Endothelial cell of umbilical vein (primary cell): Measurements from ENCODE around the gene ELP6. TPM values are rescaled to one million over a fixed set of nuclear protein-coding genes. Genes with fewer than 3 reads are reported as not detected.

Experiments used
- BruUV-seq: library from RNA; stranded (reverse); fragments of 400-500 nt; replicated peaks from 2 replicates; lab custom pipeline; 2021; lab: Mats Ljungman, UMichigan
- CTCF ChIA-PET: fragments of 300-600, 350-600 bp; sonication (Branson Sonifier 250); formaldehyde crosslinking; loops from one replicate; lab custom pipeline; 2021; ENCODE audit warnings: antibody characterized with exemption, inconsistent platforms; lab: Charles Lee
- POLR2A ChIA-PET: fragments of 300-600, 350-600 bp; sonication (Branson Sonifier 250); formaldehyde crosslinking; loops from one replicate; lab custom pipeline; 2021; ENCODE audit warnings: antibody characterized with exemption, inconsistent platforms; lab: Charles Lee
- DNase-seq: peaks from one replicate; pipeline ENCODE4 v3.0.0-alpha.2; 2011; ENCODE audit warnings: low read depth, low spot score
- FAIRE-seq: peaks from 2 replicates; lab custom pipeline; 2011; peaks lifted over from hg19 to GRCh38; lab: Jason Lieb, UNC
- H2AFZ ChIP-seq: 2 replicates; pipeline ENCODE4 v1.6.0; 2012; ENCODE audit warnings: low read depth, low read length, control low read depth, inconsistent platforms
- H3K27ac ChIP-seq: 2 replicates; pipeline ENCODE4 v1.5.1; 2011; ENCODE audit warnings: low read depth, mild to moderate bottlenecking, control low read depth, low read length, moderate library complexity; ENCODE audit not compliant: insufficient read depth
- H3K27me3 ChIP-seq, 2 experiments: 2 replicates each; pipeline versions ENCODE4 v1.6.0 to v1.6.1; 2011; ENCODE audit warnings: low read length in 2 of 2, mixed read lengths in 1 of 2; ENCODE audit not compliant: control insufficient read depth in 2 of 2, insufficient read depth in 2 of 2
- H3K36me3 ChIP-seq, 2 experiments: 2 replicates in 1 of 2; 3 replicates in 1 of 2; pipeline ENCODE4 v1.5.1; 2011; ENCODE audit warnings: low read length in 2 of 2, mild to moderate bottlenecking in 1 of 2, moderate library complexity in 1 of 2; ENCODE audit not compliant: control insufficient read depth in 2 of 2, insufficient read depth in 2 of 2; ENCODE audit errors: extremely low read depth in 1 of 2
- H3K4me1 ChIP-seq: 3 replicates; pipeline ENCODE4 v1.5.1; 2011; ENCODE audit warnings: mild to moderate bottlenecking, low read length; ENCODE audit not compliant: control insufficient read depth, insufficient read depth; ENCODE audit errors: extremely low read depth
- H3K4me2 ChIP-seq: 2 replicates; pipeline ENCODE4 v1.6.1; 2011; ENCODE audit warnings: low read length, control low read depth, mixed read lengths; ENCODE audit not compliant: insufficient read depth
- H3K4me3 ChIP-seq, 3 experiments: fragments of 200-600 bp in 1 of 3; sonication (generic), shearing (Covaris generic) in 1 of 3; replicated peaks in 1 of 3; 2 replicates each; pipeline ENCODE4 v1.5.1; 2011 to 2016; ENCODE audit warnings: control low read depth in 3 of 3, low read length in 3 of 3, mild to moderate bottlenecking in 2 of 3, inconsistent platforms in 1 of 3, low read depth in 1 of 3, moderate library complexity in 1 of 3; ENCODE audit not compliant: insufficient read depth in 1 of 3
- H3K79me2 ChIP-seq: 2 replicates; pipeline ENCODE4 v1.6.0; 2012; ENCODE audit warnings: low read length, inconsistent platforms; ENCODE audit not compliant: control insufficient read depth, insufficient read depth
- H3K9ac ChIP-seq: replicated peaks from 2 replicates; pipeline ENCODE3; 2011; ENCODE audit warnings: low read length, control low read depth; ENCODE audit not compliant: insufficient read depth; ENCODE audit errors: extremely low read depth
- H3K9me1 ChIP-seq: replicated peaks from 3 replicates; pipeline ENCODE4 v1.6.0; 2011; ENCODE audit warnings: mild to moderate bottlenecking, low read length; ENCODE audit not compliant: control insufficient read depth, insufficient read depth; ENCODE audit errors: extremely low read depth
- H3K9me3 ChIP-seq: replicated peaks from 2 replicates; pipeline ENCODE4 v1.5.1; 2012; ENCODE audit warnings: low read length, inconsistent platforms; ENCODE audit not compliant: control insufficient read depth, insufficient read depth
- H4K20me1 ChIP-seq: replicated peaks from 2 replicates; pipeline ENCODE3; 2011; ENCODE audit warnings: mild to moderate bottlenecking, low read length; ENCODE audit not compliant: control insufficient read depth, insufficient read depth; ENCODE audit errors: extremely low read depth
- CTCF ChIP-seq, 2 donors: IDR thresholded peaks; 1 replicate in 1 of 2; 2 replicates in 1 of 2; pipeline ENCODE4 v1.5.1; 2011; ENCODE audit warnings: low read length in 2 of 2, mild to moderate bottlenecking in 2 of 2, moderate library complexity in 2 of 2, control low read depth in 1 of 2, inconsistent platforms in 1 of 2, low read depth in 1 of 2; ENCODE audit not compliant: insufficient read depth in 1 of 2; ENCODE audit errors: extremely low read depth in 1 of 2
- EZH2 ChIP-seq: IDR thresholded peaks from 2 replicates; pipeline ENCODE4 v1.6.1; 2012; ENCODE audit warnings: borderline replicate concordance, low read depth, mild to moderate bottlenecking, moderate library complexity, low read length, inconsistent platforms; ENCODE audit not compliant: severe bottlenecking
- FOS ChIP-seq: IDR thresholded peaks from 2 replicates; pipeline ENCODE4 v1.6.1; 2011; ENCODE audit warnings: mild to moderate bottlenecking, low read length, moderate library complexity, borderline replicate concordance; ENCODE audit not compliant: insufficient read depth
- GATA2 ChIP-seq: IDR thresholded peaks from 2 replicates; pipeline ENCODE4 v1.7.0; 2011; ENCODE audit warnings: low read depth, mild to moderate bottlenecking, moderate library complexity, mixed read lengths, low read length; ENCODE audit not compliant: insufficient read length, insufficient read depth
- POLR2AphosphoS5 ChIP-seq: IDR thresholded peaks from 2 replicates; pipeline ENCODE4 v1.6.1; 2012; ENCODE audit warnings: low read depth, mild to moderate bottlenecking, control low read depth, low read length, moderate library complexity; ENCODE audit not compliant: insufficient read depth
- dilution Hi-C: fragments of 300-500 bp; cut with MboI; formaldehyde crosslinking; loops from one replicate; pipeline ENCODE4 v1.15.0; 2019; ENCODE audit warnings: low sequenced_read_pairs; ENCODE audit not compliant: extremely low pct_ligation_motif_present
- intact Hi-C: fragments of 100-400 bp; cut with micrococcal nuclease; formaldehyde crosslinking; loops from one replicate; pipeline ENCODE4 v1.10.0; 2022
- polyA plus RNA-seq, 4 experiments: library from polyadenylated mRNA; depleted of rRNA in 3 of 4; stranded (reverse) in 3 of 4; unstranded in 1 of 4; fragments of >200 nt; gene quantifications; 2 replicates each; pipeline versions ENCODE4 v1.2.1 to v1.2.3, GENCODE V29; 2011 to 2012; ENCODE audit warnings: missing spikeins in 1 of 4
- total RNA-seq: library from RNA; stranded (reverse); gene quantifications from 2 replicates; pipeline ENCODE4 v1.2.3, GENCODE V29; 2021
- TF ChIP-seq, protein P1 (sequence below): IDR thresholded peaks from 2 replicates; pipeline ENCODE4 v1.6.1; 2011; ENCODE audit not compliant: insufficient read depth, insufficient read length

Gene ELP6
- total and polyA plus RNA-seq, 2 donors (not counting 3 experiments of a cell fraction or from before 2014, with no cell fraction given), result 48.1 to 91.0 TPM

GRCh38 chr3:47536221-47536891, 22.8 kb upstream of the ELP6 start:
- Histone ChIP-seq H3K4me2 (no peak overlapping the region), H3K4me1 (no peaks in the 10 kb centered on the region), H4K20me1 (no peaks in the 10 kb centered on the region), H3K9me3 (no peaks in the 10 kb centered on the region), H3K9me1 (no peaks in the 10 kb centered on the region), H3K36me3 (no peaks in the 10 kb centered on the region), H3K27ac (no peak overlapping the region), H3K27me3 (peaks cover 5 to 6% of the 10 kb centered on the region in 2 experiments), H3K79me2 (no peaks in the 10 kb centered on the region), H2AFZ (no peak overlapping the region), H3K9ac (no peak overlapping the region), H3K4me3 (no peak overlapping the region)
- TF ChIP-seq EZH2 (no peak), GATA2 (no peak), POLR2AphosphoS5 (no peak), FOS (no peak), CTCF (IDR thresholded peaks at IDR 0.05; ENCODE audit: extremely low read depth in 1 of 2, insufficient read depth in 1 of 2, low read depth in 1 of 2, low read length in 2 of 2) (no peak)
- TF ChIP-seq, protein P1, sequence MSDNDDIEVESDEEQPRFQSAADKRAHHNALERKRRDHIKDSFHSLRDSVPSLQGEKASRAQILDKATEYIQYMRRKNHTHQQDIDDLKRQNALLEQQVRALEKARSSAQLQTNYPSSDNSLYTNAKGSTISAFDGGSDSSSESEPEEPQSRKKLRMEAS, result no peak
- intact Hi-C loops (no loop called here), dilution Hi-C loops (no loop called here)
- BruUV-seq, result no TSS peak
- ChIA-PET POLR2A (no interaction called here), CTCF (interaction anchor here (4.5 kb wide), 1 partner anchor 14 kb away, joined by 25 read pairs; no protein-coding TSS in a partner anchor)
- no peak for DNase-seq
- no peak for FAIRE-seq
